ENCODE measurements around the gene STK16.

Gene STK16

GRCh38 chr2:219245899-219246230, 586 bp downstream of the STK16 start:
- no peak for DNase-seq (ENCODE audit: low spot score)
- Histone ChIP-seq H3K9ac (ENCODE audit: low read depth, low read length, poor library complexity) (peak overlapping the region; percentile 98), H3K36me3 (replicated peaks in 1 of 2; ENCODE audit: control insufficient read depth in 2 of 2, insufficient read depth in 2 of 2, low read length in 2 of 2) (peaks cover 10 to 24% of the 10 kb centered on the region in 2 donors), H3K4me3 (ENCODE audit: low read length in 2 of 2) (peak overlapping the region; percentile 86 to 89), H3K79me1 (ENCODE audit: low read depth, low read length) (no peaks in the 10 kb centered on the region), H3K27me3 (ENCODE audit: control insufficient read depth in 3 of 3, insufficient read depth in 3 of 3, low read depth in 1 of 3, low read length in 3 of 3) (peaks cover 0 to 3% (median 0%) of the 10 kb centered on the region in 3 experiments), H3K23ac (ENCODE audit: low read depth, low read length, poor library complexity) (peak overlapping the region; percentile 96), H3K4me2 (ENCODE audit: insufficient read depth, low read length, poor library complexity, severe bottlenecking) (peak overlapping the region; percentile 99), H2BK12ac (ENCODE audit: low read length) (no peak overlapping the region), H3K14ac (ENCODE audit: low read length) (no peak overlapping the region), H3K9me3 (replicated peaks in 1 of 2; ENCODE audit: control insufficient read depth in 2 of 2, insufficient read depth in 1 of 2, low read depth in 1 of 2, low read length in 2 of 2) (no peaks in the 10 kb centered on the region), H2AK5ac (ENCODE audit: low read depth, low read length) (peak overlapping the region; percentile 28), H3K4me1 (ENCODE audit: control insufficient read depth in 2 of 2, insufficient read depth in 1 of 2, low read depth in 1 of 2, low read length in 2 of 2) (peaks cover 6 to 10% of the 10 kb centered on the region in 2 donors), H2BK120ac (ENCODE audit: low read depth, low read length) (peak overlapping the region; percentile 88), H3K4ac (ENCODE audit: low read length) (no peak overlapping the region), H2BK5ac (ENCODE audit: low read length) (peak overlapping the region; percentile 94), H3K18ac (ENCODE audit: low read length) (no peak overlapping the region), H2BK15ac (ENCODE audit: low read length) (no peak overlapping the region), H4K91ac (ENCODE audit: low read depth, low read length, poor library complexity) (no peak overlapping the region), H2AFZ (ENCODE audit: low read length) (peak overlapping the region; percentile 92), H4K8ac (ENCODE audit: low read depth, low read length) (no peak overlapping the region), H3K27ac (replicated peaks; ENCODE audit: low read length) (no peak overlapping the region)
- WGBS, 2 donors (ENCODE audit: extremely low coverage in 2 of 2, insufficient read length in 2 of 2, insufficient replicate concordance in 1 of 2), result no CpG with 5 or more reads among the region's 10 CpGs

GRCh38 chr2:219246559-219246958, 1.3 kb downstream of the STK16 start:
- no peak for DNase-seq (ENCODE audit: low spot score)
- H4K91ac ChIP-seq (ENCODE audit: low read depth, low read length, poor library complexity), result no peak overlapping the region
- H3K36me3 ChIP-seq (replicated peaks in 1 of 2; ENCODE audit: control insufficient read depth in 2 of 2, insufficient read depth in 2 of 2, low read length in 2 of 2), result peaks cover 10 to 24% of the 10 kb centered on the region in 2 donors
- H3K27ac ChIP-seq (replicated peaks; ENCODE audit: low read length), result no peak overlapping the region
- H2AFZ ChIP-seq (ENCODE audit: low read length), result no peak overlapping the region
- H2BK15ac ChIP-seq (ENCODE audit: low read length), result no peak overlapping the region
- no peak overlapping the region for H4K8ac ChIP-seq (ENCODE audit: low read depth, low read length)
- H3K4me2 ChIP-seq (ENCODE audit: insufficient read depth, low read length, poor library complexity, severe bottlenecking), result no peak overlapping the region
- H3K4me3 ChIP-seq (ENCODE audit: low read length in 2 of 2), result peak overlapping the region; percentile 35 to 86
- peak overlapping the region; percentile 1 for H3K9ac ChIP-seq (ENCODE audit: low read depth, low read length, poor library complexity)
- no CpG with 5 or more reads among the region's 10 CpGs for WGBS, 2 donors (ENCODE audit: extremely low coverage in 2 of 2, insufficient read length in 2 of 2, insufficient replicate concordance in 1 of 2)
- H3K4ac ChIP-seq (ENCODE audit: low read length), result no peak overlapping the region
- no peaks in the 10 kb centered on the region for H3K79me1 ChIP-seq (ENCODE audit: low read depth, low read length)
- H3K14ac ChIP-seq (ENCODE audit: low read length), result no peak overlapping the region
- no peak overlapping the region for H2AK5ac ChIP-seq (ENCODE audit: low read depth, low read length)
- peaks cover 0 to 6% (median 5%) of the 10 kb centered on the region in 3 experiments for H3K27me3 ChIP-seq (ENCODE audit: control insufficient read depth in 3 of 3, insufficient read depth in 3 of 3, low read depth in 1 of 3, low read length in 3 of 3)
- H3K4me1 ChIP-seq (ENCODE audit: control insufficient read depth in 2 of 2, insufficient read depth in 1 of 2, low read depth in 1 of 2, low read length in 2 of 2), result peaks cover 6 to 10% of the 10 kb centered on the region in 2 donors
- no peak overlapping the region for H3K23ac ChIP-seq (ENCODE audit: low read depth, low read length, poor library complexity)
- no peaks in the 10 kb centered on the region for H3K9me3 ChIP-seq (replicated peaks in 1 of 2; ENCODE audit: control insufficient read depth in 2 of 2, insufficient read depth in 1 of 2, low read depth in 1 of 2, low read length in 2 of 2)
- no peak overlapping the region for H2BK5ac ChIP-seq (ENCODE audit: low read length)
- no peak overlapping the region for H3K18ac ChIP-seq (ENCODE audit: low read length)
- H2BK12ac ChIP-seq (ENCODE audit: low read length), result no peak overlapping the region
- H2BK120ac ChIP-seq (ENCODE audit: low read depth, low read length), result no peak overlapping the region

- Histone ChIP-seq H3K9ac (ENCODE audit: low read depth, low read length, poor library complexity) (peak overlapping the region; percentile 33), H2BK120ac (ENCODE audit: low read depth, low read length) (no peak overlapping the region), H2BK15ac (ENCODE audit: low read length) (no peak overlapping the region), H2AK5ac (ENCODE audit: low read depth, low read length) (no peak overlapping the region), H3K27ac (replicated peaks; ENCODE audit: low read length) (no peak overlapping the region), H3K9me3 (replicated peaks in 1 of 2; ENCODE audit: control insufficient read depth in 2 of 2, insufficient read depth in 1 of 2, low read depth in 1 of 2, low read length in 2 of 2) (no peaks in the 10 kb centered on the region), H3K4me3 (ENCODE audit: low read length in 2 of 2) (no peak overlapping the region), H2AFZ (ENCODE audit: low read length) (no peak overlapping the region), H3K14ac (ENCODE audit: low read length) (no peak overlapping the region), H3K79me1 (ENCODE audit: low read depth, low read length) (no peaks in the 10 kb centered on the region), H4K91ac (ENCODE audit: low read depth, low read length, poor library complexity) (no peak overlapping the region), H2BK12ac (ENCODE audit: low read length) (no peak overlapping the region), H3K27me3 (ENCODE audit: control insufficient read depth in 3 of 3, insufficient read depth in 3 of 3, low read depth in 1 of 3, low read length in 3 of 3) (peaks cover 10 to 20% (median 19%) of the 10 kb centered on the region in 3 experiments), H3K18ac (ENCODE audit: low read length) (no peak overlapping the region), H3K23ac (ENCODE audit: low read depth, low read length, poor library complexity) (no peak overlapping the region), H3K4me2 (ENCODE audit: insufficient read depth, low read length, poor library complexity, severe bottlenecking) (no peak overlapping the region), H2BK5ac (ENCODE audit: low read length) (no peak overlapping the region), H3K4ac (ENCODE audit: low read length) (no peak overlapping the region), H3K4me1 (ENCODE audit: control insufficient read depth in 2 of 2, insufficient read depth in 1 of 2, low read depth in 1 of 2, low read length in 2 of 2) (peaks cover 8 to 13% of the 10 kb centered on the region in 2 donors), H3K36me3 (replicated peaks in 1 of 2; ENCODE audit: control insufficient read depth in 2 of 2, insufficient read depth in 2 of 2, low read length in 2 of 2) (peaks cover 10 to 24% of the 10 kb centered on the region in 2 donors), H4K8ac (ENCODE audit: low read depth, low read length) (no peak overlapping the region)
- DNase-seq (ENCODE audit: low spot score), result no peak
- no CpG with 5 or more reads among the region's 17 CpGs for WGBS, 2 donors (ENCODE audit: extremely low coverage in 2 of 2, insufficient read length in 2 of 2, insufficient replicate concordance in 1 of 2)
These were observed 2.7 kb downstream of the STK16 start for GRCh38 chr2:219247678-219248642.

GRCh38 chr2:219248845-219249202, 3.5 kb downstream of the STK16 start:
- Histone ChIP-seq H3K36me3 (replicated peaks in 1 of 2; ENCODE audit: control insufficient read depth in 2 of 2, insufficient read depth in 2 of 2, low read length in 2 of 2) (peaks cover 10 to 24% of the 10 kb centered on the region in 2 donors), H3K4me2 (ENCODE audit: insufficient read depth, low read length, poor library complexity, severe bottlenecking) (no peak overlapping the region), H2BK5ac (ENCODE audit: low read length) (no peak overlapping the region), H3K27me3 (ENCODE audit: control insufficient read depth in 3 of 3, insufficient read depth in 3 of 3, low read depth in 1 of 3, low read length in 3 of 3) (peaks cover 16 to 28% (median 28%) of the 10 kb centered on the region in 3 experiments), H3K23ac (ENCODE audit: low read depth, low read length, poor library complexity) (no peak overlapping the region), H3K4me1 (ENCODE audit: control insufficient read depth in 2 of 2, insufficient read depth in 1 of 2, low read depth in 1 of 2, low read length in 2 of 2) (peaks cover 14 to 21% of the 10 kb centered on the region in 2 donors), H2BK12ac (ENCODE audit: low read length) (no peak overlapping the region), H3K14ac (ENCODE audit: low read length) (no peak overlapping the region), H2AFZ (ENCODE audit: low read length) (no peak overlapping the region), H4K8ac (ENCODE audit: low read depth, low read length) (no peak overlapping the region), H3K9ac (ENCODE audit: low read depth, low read length, poor library complexity) (no peak overlapping the region), H3K9me3 (replicated peaks in 1 of 2; ENCODE audit: control insufficient read depth in 2 of 2, insufficient read depth in 1 of 2, low read depth in 1 of 2, low read length in 2 of 2) (no peaks in the 10 kb centered on the region), H3K4ac (ENCODE audit: low read length) (no peak overlapping the region), H3K79me1 (ENCODE audit: low read depth, low read length) (no peaks in the 10 kb centered on the region), H2BK120ac (ENCODE audit: low read depth, low read length) (no peak overlapping the region), H2BK15ac (ENCODE audit: low read length) (no peak overlapping the region), H4K91ac (ENCODE audit: low read depth, low read length, poor library complexity) (no peak overlapping the region), H2AK5ac (ENCODE audit: low read depth, low read length) (no peak overlapping the region), H3K27ac (replicated peaks; ENCODE audit: low read length) (no peak overlapping the region), H3K18ac (ENCODE audit: low read length) (no peak overlapping the region), H3K4me3 (ENCODE audit: low read length in 2 of 2) (no peak overlapping the region)
- WGBS, 2 donors (ENCODE audit: extremely low coverage in 2 of 2, insufficient read length in 2 of 2, insufficient replicate concordance in 1 of 2), result no CpG with 5 or more reads among the region's 2 CpGs
- DNase-seq (ENCODE audit: low spot score), result no peak

Data from neuronal stem cell (in vitro differentiated cells).